GM21515 (cell line): ENCODE measurements around the gene IRF2BP1.
A peak's percentile ranks its signal among the peaks of the same experiment; 100 is the strongest.
"Not testable (repeated sequence)": the region's sequence is repeated elsewhere in the genome, so short reads cannot be mapped to it uniquely, and the experiment has no call there.

Experiments used
- ATAC-seq: cut with Tn5 transposase; IDR thresholded peaks from one replicate; pipeline ENCODE4 v1.9.1; 2021; ENCODE audit not compliant: unreplicated experiment

Gene IRF2BP1

GRCh38 chr19:45882652-45883585, 3.0 kb downstream of the IRF2BP1 start:
- peak; percentile 30 for ATAC-seq

GRCh38 chr19:45881909-45882528, 3.9 kb downstream of the IRF2BP1 start:
- ATAC-seq: no peak

- no peak for ATAC-seq
These were observed 4.6 kb downstream of the IRF2BP1 start for GRCh38 chr19:45881082-45881908.

GRCh38 chr19:45879971-45880370, 6.0 kb downstream of the IRF2BP1 start:
- ATAC-seq: no peak

DNA sequence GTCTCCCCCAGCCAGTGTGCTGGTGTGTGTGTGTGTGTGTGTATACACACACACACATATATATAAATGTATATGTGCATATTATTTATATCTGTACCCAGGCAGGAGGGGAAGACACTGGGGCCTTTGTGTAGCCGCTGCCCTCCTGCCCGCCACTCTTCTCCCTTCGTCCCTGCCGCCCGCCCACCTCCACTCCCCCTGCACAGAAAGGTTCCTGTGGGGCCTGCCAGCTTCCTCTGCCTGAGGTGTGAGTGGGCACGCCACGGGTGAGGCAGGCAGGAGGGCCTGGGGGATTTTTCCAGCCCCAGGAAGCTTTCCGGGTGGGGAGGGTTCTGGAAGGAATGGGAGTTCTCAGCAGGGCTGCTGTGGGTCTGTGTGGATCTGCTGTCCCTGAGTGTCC, 6.9 kb downstream of the IRF2BP1 start:
- no peak for ATAC-seq

DNA sequence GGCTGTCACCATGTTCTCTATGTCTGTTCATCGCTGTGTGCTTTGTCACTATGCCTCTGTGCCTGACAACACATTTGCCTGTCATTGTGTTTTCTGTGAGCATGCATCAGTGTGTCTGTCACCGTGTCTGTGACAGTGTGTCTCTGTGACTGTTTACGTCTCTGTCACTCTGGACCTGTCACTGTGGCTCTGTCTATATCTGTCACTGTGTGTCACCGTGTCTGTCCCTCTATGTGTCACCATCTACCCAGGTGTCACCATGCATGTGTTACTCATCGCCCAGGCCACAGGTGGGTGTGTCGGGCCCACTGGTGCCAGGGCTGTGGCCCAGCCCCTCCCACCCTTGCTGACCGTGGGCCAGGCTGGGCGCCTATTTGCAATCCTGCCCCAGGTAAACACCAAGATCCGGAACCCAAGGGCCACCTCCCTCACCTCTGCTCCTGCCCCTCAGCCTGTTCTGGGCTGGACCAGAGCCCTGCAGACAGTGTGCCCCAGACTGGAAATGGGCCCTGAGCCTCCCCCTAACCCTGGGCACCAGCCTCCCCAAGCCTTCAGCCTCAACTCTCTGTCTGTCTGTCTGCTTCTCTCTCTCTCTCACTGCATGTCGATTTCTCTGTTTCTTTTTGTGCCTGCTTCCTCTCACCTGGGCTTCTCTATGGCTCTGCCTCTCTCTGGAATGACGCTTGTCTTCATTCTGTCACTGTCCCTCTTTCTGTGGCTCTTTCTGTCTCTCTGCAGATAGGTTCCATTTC, 7.7 kb downstream of the IRF2BP1 start:
- ATAC-seq: no peak

DNA sequence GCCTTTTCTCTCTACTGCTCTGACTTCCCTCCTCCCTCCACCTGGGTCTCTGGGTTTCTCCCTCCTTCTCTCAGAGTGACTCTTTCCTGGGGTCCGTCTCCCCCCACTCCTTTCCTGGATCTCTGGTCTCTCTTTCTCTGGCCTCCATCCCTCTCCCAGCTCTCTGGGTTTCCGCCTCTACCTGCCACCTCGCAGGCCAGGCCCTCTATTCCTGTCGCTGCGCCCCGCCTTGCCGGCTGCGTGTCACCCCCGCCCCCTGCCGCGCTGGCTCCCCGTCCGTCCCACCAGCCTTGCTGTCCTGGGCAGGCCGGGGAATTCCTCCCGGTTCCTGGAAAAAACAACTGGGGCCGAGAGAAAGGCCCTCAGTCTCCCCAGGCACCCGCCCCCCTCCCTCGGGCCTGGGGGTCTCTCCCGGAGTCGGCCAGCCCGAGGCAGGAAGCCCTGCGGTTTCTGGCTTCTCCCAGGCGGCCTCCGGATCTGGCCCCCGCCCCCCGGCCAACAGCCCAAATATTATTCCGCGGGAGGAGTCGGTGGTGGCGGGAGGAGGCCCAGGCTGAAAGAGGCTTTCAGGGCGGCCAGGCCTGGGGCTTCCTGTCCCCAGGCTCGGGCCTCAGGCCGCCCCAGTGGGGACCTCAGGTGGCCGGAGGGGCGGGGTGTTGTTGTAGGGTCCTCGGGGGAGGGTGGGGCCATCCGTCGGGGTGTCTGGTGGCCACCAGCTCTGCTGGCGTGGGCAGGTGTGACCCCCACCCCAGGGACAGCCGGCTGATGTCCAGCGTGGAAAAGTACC, 9.3 kb downstream of the IRF2BP1 start:
- ATAC-seq: no peak

- ATAC-seq: no peak
These were observed 9.9 kb downstream of the IRF2BP1 start for GRCh38 chr19:45876161-45876410.

GRCh38 chr19:45874620-45874966, 11.3 kb downstream of the IRF2BP1 start:
- ATAC-seq: no peak

GRCh38 chr19:45873219-45873772, 12.6 kb downstream of the IRF2BP1 start:
- no peak for ATAC-seq

- ATAC-seq: no peak
These were observed 13.6 kb downstream of the IRF2BP1 start for GRCh38 chr19:45872095-45872919.

DNA sequence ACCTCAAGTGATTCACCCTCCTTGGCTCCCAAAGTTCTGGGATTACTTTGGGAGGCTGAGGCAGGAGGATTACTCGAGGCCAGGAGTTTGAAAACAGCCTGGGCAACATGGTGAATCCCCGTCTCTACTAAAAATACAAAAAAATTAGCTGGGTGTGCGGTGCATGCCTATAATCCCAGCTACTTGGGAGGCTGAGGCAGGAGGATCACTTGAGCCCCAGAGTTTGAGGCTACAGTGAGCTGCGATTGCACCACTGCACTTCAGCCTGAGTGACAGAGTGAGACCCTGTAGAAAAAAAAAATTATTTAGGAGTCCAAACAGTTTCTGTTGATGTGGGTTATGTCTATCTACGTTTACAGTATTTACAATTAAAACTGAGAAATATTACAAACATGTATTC, 15.1 kb downstream of the IRF2BP1 start:
- no peak for ATAC-seq

GRCh38 chr19:45867241-45867640, 18.7 kb downstream of the IRF2BP1 start:
- not testable (repeated sequence) for ATAC-seq

DNA sequence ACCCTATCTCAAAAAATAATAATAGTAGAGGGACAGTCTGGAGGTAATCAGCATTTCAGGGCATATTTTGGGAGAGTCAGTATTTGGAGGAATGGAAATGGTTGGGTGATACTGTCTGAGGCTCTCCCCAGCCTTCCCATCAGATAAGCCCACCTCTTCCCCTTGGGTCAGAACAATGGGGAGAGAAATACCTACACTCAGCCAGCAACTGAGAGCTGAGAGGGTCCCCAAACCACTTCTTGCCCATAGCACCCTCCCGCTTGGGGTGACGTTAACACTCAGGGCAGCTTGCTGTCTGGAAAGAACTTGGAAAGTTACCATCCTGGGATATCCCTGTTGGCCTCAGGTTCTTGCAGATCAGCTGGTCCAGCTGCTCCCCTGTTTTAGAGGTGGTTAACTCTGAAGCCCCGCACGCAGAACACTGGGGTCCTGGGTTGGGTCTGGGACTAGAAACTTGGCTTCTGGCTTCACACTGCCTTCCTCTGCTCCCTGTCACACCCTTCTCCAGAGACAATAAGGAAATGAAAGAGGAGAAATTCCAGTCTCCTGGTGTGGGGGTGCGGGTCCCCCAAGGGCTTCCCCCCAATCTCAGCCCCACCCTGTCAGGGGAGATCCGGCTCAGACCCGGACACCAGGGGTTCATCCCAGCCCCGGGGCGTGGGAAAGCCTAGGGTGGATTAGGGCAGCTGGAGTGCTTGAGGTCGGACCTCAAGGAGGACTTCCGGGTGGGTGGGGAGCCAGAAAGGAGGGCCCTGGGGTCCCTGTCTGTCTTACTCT, 19.4 kb downstream of the IRF2BP1 start:
- ATAC-seq: no peak

DNA sequence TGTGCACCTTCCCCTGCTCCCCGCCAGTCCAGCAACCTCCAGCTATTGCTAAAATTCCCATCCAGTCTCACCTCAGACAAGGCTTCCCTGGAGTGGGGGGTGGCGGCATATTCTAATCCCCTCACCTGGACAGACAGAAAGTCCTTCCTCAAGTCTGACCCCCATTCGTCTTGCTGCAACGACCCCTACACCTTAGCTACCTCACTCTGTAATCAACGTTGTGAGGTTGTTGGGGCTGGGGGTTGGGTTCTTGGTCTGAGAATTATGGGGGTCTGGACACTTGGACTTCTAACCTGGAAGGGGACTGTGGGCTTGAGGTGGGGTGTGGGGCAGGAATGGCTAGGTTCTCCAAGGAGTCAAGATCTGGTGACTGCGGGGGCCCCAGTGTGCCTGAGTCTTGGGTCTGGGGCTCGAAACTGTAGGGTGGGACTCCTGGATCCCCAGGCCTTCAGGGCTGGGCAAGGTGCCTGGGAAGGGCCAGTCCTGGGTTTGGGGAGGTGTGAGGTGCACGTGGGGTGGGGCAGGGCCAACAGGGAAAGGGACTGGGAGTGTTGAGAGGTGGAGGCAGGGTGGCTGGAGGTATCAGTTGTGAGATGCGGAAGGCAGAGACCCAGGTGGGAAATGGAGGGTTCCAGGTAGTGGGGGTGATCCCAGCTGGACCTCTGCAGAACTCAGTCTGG, 20.5 kb downstream of the IRF2BP1 start:
- ATAC-seq: no peak

DNA sequence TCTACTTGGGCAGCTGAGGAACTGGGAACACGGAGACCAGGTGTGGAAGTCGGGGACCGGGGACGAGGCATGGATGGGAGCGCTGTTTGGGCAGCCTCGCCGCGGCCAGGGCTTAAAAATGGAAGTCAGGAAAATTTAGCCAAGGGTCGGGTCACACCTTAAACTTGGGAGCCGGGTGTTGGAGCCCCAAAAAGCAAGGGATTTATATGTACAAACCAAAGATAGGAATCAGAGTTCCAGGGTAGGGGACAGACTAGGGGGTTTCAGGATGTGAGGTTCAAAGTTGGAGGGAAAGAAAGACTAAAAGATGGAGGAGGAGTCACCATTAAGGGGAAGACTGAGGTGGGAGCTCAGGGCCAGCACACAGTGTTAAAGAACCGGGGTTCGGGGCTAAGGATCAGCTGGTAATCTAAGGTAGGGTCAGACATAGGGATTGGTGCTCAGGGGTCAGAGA, 21.3 kb downstream of the IRF2BP1 start:
- ATAC-seq: no peak

GRCh38 chr19:45863840-45864628, 21.9 kb downstream of the IRF2BP1 start, which contains the start of gene FOXA3:
FOXA3 (plus strand) TSS chr19:45864326; CDS start chr19:45864457, 131 bp downstream.
- no peak for ATAC-seq
